GM04503 (cell line): ENCODE measurements around the gene CFAP20DC.

Source experiments
- DNase-seq: peaks from one replicate; pipeline ENCODE4 v3.0.0-alpha.2; 2012; ENCODE audit warnings: low read depth

The CFAP20DC gene

DNA sequence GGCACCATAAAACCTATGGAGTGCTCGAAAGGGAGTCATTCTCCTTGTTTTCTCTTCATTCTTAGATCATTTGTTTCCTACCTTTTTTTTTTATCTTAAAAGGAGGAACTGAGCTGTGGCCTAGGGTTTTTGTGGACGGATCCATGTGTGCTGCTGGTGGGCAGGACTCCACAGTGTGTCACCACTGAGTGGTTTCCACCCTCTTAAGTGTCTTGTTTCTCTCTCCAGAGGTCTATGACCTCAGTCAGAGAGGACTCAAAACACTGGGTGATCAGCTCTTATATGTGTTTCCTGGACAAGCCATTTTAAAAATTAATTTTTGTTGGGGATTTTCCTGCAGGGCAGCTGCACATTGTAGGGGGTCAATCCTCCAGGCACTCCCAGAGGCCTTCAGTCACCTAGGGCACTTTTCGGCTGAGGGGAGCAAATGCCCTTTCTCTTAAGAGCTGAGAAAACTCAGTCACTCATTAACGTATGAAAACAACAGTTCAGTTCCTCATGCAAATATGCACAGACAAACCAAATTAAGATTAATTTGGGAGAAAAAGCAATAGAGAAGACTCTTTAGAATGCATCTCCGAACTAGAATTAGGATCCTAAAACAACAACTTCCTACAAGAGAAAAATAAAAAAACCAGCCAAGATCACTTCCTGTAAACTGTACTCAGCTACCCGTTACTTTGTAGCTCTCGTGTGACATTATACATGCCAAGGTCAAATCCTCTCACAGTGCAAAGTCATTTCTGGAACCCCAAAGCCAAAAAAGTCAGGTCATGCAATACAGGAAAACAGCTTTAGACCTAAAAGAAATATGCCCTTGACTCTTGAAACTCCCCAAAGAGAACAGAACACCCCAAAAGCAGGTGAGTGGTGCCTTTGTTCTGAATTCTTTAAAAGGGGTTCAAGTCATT is 355.6 kb downstream of the CFAP20DC start:
- DNase-seq: no peak

DNA sequence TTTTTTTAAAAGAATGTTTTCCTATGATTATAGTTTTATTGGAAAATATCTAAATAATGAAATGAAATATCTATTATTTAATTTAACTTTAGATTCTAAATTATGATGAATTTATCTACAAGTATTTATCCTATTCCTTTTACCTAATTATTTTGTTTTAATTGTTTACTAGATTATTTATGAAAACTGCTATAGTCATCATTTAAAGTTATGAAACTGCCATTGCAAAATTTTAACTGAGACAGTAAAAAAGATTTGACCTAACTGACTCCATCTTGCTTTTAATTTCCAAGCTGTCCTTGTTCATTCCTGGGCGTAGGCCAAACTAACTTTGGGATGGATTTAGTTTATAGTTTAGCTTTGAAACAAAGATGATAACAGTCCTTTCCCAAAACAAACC is 357.3 kb downstream of the CFAP20DC start:
- no peak for DNase-seq
